Lower lobe of right lung (tissue), 2 donors: ENCODE data around the gene CDK17. TPM values are rescaled to one million over a fixed set of nuclear protein-coding genes. Genes with fewer than 3 reads are reported as not detected.

ENCODE experiments used
- ATAC-seq, 2 donors: fragments of 200-7000 bp; cut with Tn5 transposase; one replicate each; pipeline ENCODE4 v1.9.1; 2020 to 2022; ENCODE audit warnings: mild to moderate bottlenecking in 2 of 2, moderate library complexity in 2 of 2
- DNase-seq: peaks from one replicate; pipeline ENCODE4 v3.0.0-alpha.2; 2020
- H3K27ac ChIP-seq: fragments of 200-600 bp; one replicate; pipeline ENCODE4 v1.8.0; 2022
- H3K27me3 ChIP-seq: fragments of 200-600 bp; one replicate; pipeline ENCODE4 v1.8.0; 2022; ENCODE audit warnings: low read depth
- H3K36me3 ChIP-seq: fragments of 200-600 bp; one replicate; pipeline ENCODE4 v1.8.0; 2022; ENCODE audit warnings: mild to moderate bottlenecking
- H3K4me1 ChIP-seq: fragments of 200-600 bp; one replicate; pipeline ENCODE4 v1.8.0; 2022
- H3K4me3 ChIP-seq: fragments of 200-600 bp; one replicate; pipeline ENCODE4 v1.8.0; 2022; ENCODE audit warnings: mild to moderate bottlenecking
- H3K9me3 ChIP-seq: fragments of 200-600 bp; one replicate; pipeline ENCODE4 v1.8.0; 2022
- CTCF ChIP-seq: fragments of 200-600 bp; IDR thresholded peaks from one replicate; pipeline ENCODE4 v1.8.0; 2022; ENCODE audit warnings: antibody characterized with exemption, mild to moderate bottlenecking
- intact Hi-C: fragments of 100-400 bp; cut with DNase I; formaldehyde crosslinking; loops from one replicate; pipeline ENCODE4 v1.11.0; 2022
- total RNA-seq: library from RNA; stranded (reverse); fragmentation: NEBNext Ultra II Directional; extraction: Animal tissue kit (Norgen Biotek cat#: 25700); gene quantifications from one replicate; pipeline ENCODE4 v1.2.1, GENCODE V29; 2021
- donor health status: DM: no; HTN: yes; CAD: no; lungs with severe emphysema.

The CDK17 gene
- total RNA-seq, 1 donor from 2014 or later: 41.7 TPM

- no peak for TF ChIP-seq CTCF
- intact Hi-C loops: no loop called here
- H3K36me3 ChIP-seq: no peaks in the 10 kb centered on the region
- H3K4me1 ChIP-seq: peaks cover 42% of the 10 kb centered on the region
- ATAC-seq: no peak
- H3K9me3 ChIP-seq: no peaks in the 10 kb centered on the region
- no peaks in the 10 kb centered on the region for H3K27me3 ChIP-seq
- no peak overlapping the region for H3K27ac ChIP-seq
- no peak overlapping the region for H3K4me3 ChIP-seq
- no peak for DNase-seq
Measured at GRCh38 chr12:96359328-96359727, 40.9 kb downstream of the CDK17 start.

- no peak for TF ChIP-seq CTCF
- ATAC-seq: no peak
- no peak for DNase-seq
- Histone ChIP-seq H3K27ac (no peak overlapping the region), H3K9me3 (no peaks in the 10 kb centered on the region), H3K4me1 (peaks cover 67% of the 10 kb centered on the region), H3K4me3 (no peak overlapping the region), H3K36me3 (no peaks in the 10 kb centered on the region), H3K27me3 (no peaks in the 10 kb centered on the region)
- intact Hi-C loops: no loop called here
Measured at GRCh38 chr12:96356831-96357230, 43.4 kb downstream of the CDK17 start.

GRCh38 chr12:96354844-96355534 is 45.2 kb downstream of the CDK17 start:
- intact Hi-C loops: no loop called here
- no peak for TF ChIP-seq CTCF

GRCh38 chr12:96354326-96354725 is 45.9 kb downstream of the CDK17 start:
- Histone ChIP-seq H3K4me3 (no peak overlapping the region), H3K27me3 (no peaks in the 10 kb centered on the region), H3K27ac (no peak overlapping the region), H3K4me1 (peaks cover 73% of the 10 kb centered on the region), H3K36me3 (no peaks in the 10 kb centered on the region), H3K9me3 (no peaks in the 10 kb centered on the region)
- DNase-seq (no peak), ATAC-seq (no peak)
- no peak for TF ChIP-seq CTCF
- intact Hi-C loops: no loop called here

More at GRCh38 chr12:96354844-96355534, 45.2 kb downstream of the CDK17 start:
- H3K27ac ChIP-seq: no peak overlapping the region
- H3K36me3 ChIP-seq: no peaks in the 10 kb centered on the region
- H3K4me3 ChIP-seq: no peak overlapping the region
- DNase-seq (no peak), ATAC-seq (no peak)
- H3K4me1 ChIP-seq: peaks cover 72% of the 10 kb centered on the region
- H3K27me3 ChIP-seq: no peaks in the 10 kb centered on the region
- H3K9me3 ChIP-seq: no peaks in the 10 kb centered on the region

GRCh38 chr12:96352161-96352835 is 47.9 kb downstream of the CDK17 start:
- Histone ChIP-seq H3K4me3 (no peak overlapping the region), H3K27me3 (no peaks in the 10 kb centered on the region), H3K27ac (no peak overlapping the region), H3K9me3 (no peaks in the 10 kb centered on the region), H3K4me1 (peaks cover 80% of the 10 kb centered on the region), H3K36me3 (no peaks in the 10 kb centered on the region)
- peak; percentile 32 to 41 for ATAC-seq
- TF ChIP-seq CTCF: no peak
- no peak for DNase-seq
- intact Hi-C loops: no loop called here
